ENCODE results near the gene TP63.

GRCh38 chr3:189695400-189695799 lies 64.2 kb downstream of the TP63 start:
- TF ChIP-seq CTCF (IDR thresholded peaks at IDR 0.05) (no peak), POLR2A (IDR thresholded peaks at IDR 0.05) (no peak)

All from Peyer's patch (tissue), 4 donors.